Activated CD4-positive, CD25-positive, alpha-beta regulatory T cell treated with anti-CD3 and anti-CD28 coated beads, Interleukin-2, amount 50 U/mL, for 16 hours (primary cell): Measurements from ENCODE around the gene ASPDH.
A peak's percentile ranks its signal among the peaks of the same experiment; 100 is the strongest.
"Not testable (repeated sequence)": the region's sequence is repeated elsewhere in the genome, so short reads cannot be mapped to it uniquely, and the experiment has no call there.

Source experiments
- DNase-seq: peaks from one replicate; pipeline ENCODE4 v3.0.0-alpha.2; 2020; ENCODE audit warnings: low read depth, low spot score

Gene ASPDH

GRCh38 chr19:50548191-50549058 lies 34.7 kb upstream of the ASPDH start:
- DNase-seq: no peak

DNA sequence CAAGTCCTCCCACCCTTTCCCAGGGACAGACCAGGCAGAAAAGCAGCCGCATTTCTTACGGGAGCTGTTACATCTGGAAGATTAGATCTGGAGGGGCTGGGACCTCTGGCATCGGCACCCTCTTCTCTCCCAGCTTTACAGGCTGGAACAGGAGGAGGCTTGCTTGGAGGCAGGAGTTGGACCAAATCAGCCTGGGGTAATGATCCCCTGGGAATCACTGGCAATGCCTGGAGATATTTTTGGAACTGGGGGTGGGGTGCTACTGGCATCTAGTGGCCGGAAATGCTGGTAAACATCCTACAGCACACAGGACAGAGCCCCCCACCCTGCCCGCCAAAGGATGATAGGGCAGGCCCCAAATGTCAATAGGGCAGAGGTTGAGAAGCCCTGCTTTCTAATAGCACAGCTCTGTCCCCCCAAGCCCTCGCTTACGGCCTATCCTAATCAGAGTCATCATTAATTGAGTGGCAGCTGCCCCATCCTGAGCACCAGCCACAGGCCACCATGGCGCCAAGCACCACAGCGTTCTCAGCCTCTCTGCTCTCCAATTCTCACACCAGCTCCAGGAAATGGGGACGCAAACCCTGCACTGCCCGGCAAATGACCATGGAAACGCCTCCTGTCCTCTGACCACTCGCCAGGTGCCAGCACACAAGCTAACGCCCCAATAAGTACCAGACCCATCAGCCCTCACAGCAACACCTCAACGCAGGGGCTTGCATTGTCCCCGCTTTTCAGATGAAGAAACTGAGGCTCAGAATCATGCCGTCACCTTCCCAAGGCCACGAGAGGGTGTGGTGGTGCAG lies 33.9 kb upstream of the ASPDH start:
- DNase-seq: no peak

GRCh38 chr19:50546527-50547221 lies 33.0 kb upstream of the ASPDH start:
- no peak for DNase-seq

DNA sequence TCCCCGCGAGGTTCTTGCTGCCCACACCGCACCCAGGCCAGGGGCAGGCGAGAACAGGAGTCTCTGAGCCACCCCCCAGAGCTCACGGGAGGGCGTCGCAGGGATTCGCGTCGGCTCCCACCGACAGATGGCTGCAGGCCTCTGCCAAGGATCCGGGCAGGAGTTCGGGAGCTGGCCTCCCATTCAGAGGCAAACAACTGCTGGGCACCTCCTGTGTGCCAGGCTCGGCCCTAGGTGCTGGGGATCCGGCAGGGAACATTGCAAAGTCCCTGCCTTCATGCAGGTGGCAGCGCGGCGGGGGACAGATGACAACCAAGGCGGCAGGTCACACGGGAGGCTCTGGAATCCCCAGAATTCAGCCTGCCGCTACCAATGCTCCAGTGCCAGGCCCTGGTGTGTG lies 29.2 kb upstream of the ASPDH start:
- DNase-seq: no peak

DNA sequence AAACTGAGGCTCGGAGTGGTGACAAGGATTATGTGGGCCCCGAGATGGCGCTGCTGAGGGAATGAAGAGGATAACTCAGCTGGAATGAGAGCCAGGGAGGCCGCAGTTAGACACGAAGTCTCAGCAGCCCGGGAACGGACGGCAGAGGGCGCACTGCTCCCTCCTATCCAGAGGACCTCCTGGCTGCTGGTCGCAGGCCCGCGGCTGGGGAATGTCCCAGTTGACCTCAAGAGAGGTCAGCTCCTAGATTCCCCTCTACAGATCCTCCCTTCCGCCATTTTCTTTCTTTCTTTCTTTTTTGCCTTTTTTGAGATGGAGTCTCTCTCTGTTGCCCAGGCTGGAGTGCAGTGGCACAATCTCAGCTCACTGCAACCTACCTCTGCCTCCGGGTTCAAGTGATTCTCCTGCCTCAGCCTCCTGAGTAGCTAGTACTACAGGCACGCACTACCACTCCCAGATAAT lies 24.1 kb upstream of the ASPDH start:
- DNase-seq: peak; percentile 35

DNA sequence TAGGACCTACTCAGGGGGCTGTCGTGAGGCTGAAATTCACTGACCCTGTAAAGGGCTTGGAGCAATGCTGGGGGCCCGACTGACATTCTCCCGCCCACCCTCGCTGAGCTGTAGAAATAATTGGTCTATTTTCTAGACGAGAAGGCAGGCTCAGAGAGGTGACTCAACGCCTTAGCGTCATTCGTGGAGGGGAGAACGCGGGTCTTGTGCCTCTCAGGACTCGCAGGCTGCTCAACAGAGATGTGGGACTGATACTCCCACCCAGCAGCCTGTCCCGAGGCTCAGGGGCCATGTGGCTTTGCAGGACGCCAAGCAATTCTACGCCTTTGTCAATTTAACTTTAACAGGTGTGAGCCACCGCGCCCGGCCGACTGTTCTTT lies 23.6 kb upstream of the ASPDH start:
- no peak for DNase-seq

DNA sequence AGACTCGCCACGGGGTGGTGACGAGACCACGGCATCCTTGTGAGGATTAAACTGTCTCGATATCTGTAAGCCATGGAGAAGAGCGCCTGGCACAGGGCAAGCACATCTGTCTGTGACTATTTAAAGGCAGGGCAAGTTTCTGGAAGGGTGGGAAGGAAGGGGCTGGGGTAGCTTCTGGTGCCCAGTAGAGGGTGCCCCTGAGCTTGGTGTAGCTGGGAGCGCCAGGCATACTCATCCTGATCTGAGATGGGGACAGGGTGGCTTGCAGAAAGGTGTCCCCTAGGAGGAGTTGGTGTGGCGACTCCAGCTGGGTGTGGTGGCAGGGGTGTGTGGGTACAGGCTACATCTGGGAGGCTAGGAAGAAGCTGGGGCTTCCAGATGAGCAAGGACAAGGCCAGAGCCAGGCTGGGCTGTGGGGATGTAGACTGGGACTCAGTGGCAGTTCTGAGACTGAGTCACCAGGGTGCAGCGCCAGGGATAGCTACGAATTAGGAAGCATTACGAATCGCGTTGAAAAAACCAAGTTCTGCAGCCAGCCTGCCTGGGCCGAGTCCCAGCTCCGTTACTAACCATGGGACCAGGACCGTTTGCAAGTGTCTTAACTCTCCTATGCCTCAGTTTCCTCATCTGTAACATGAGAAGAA lies 23.1 kb upstream of the ASPDH start:
- no peak for DNase-seq

- DNase-seq: no peak
These were observed 22.0 kb upstream of the ASPDH start for GRCh38 chr19:50535672-50536187.

DNA sequence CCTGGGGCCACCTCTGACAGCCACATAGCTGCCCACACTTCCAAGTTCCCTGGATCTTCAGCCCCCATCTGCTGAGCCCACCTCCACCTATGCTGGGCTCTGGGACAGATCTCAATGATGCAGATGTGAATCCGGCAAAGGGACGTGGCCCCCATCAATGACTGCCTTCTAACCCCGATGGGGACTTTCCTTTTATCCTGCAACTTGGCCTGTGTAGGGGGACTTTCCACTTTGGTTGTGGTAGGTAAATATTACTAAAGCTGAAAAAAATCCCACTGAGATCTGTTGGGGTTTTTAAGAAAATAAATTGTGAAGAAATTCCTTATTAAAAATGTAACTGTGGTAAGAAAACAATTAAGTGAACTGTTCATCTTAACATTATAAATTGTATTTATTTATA lies 20.8 kb upstream of the ASPDH start:
- DNase-seq: no peak

GRCh38 chr19:50532952-50533351 lies 19.2 kb upstream of the ASPDH start:
- no peak for DNase-seq

DNA sequence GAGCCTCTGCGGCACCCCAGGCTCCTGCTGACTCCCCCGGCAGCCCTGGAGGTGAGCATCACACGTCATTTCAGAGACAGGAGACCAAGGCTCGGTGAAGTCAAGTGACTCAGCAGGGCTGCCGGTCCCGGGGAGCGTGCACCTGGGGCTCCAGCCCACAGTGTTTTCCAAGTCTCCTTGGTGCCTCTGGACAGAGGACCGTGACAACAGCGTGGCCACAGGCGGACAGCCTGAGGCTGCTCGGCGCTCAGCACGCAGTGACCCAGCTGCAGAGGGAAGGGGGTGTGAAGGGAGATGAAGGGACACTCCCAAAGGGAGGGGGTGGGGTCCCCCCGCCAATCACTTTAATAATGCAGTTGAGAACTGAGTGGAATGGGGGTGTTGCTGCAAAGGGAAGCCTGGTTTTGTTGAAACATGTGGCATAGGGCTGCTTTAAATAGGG lies 17.5 kb upstream of the ASPDH start:
- DNase-seq: no peak

DNA sequence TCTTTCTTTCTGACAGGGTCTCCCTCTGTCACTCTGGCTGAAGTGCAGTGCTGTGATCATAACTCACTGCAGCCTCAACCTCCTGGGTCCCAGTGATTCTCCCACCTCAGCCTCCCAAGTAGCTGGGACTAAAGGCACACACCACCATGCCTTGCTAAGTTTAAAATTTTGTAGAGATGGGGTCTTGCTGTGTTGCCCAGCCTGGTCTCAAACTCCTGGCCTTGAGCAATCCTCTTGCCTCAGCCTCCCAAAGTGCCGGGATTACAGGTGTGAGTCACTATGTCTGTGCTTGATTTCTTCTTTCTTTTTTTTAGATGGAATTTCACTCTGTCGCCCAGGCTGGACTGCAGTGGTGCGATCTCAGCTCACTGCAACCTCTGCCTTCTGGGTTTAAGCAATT lies 14.3 kb upstream of the ASPDH start:
- not testable (repeated sequence) for DNase-seq

DNA sequence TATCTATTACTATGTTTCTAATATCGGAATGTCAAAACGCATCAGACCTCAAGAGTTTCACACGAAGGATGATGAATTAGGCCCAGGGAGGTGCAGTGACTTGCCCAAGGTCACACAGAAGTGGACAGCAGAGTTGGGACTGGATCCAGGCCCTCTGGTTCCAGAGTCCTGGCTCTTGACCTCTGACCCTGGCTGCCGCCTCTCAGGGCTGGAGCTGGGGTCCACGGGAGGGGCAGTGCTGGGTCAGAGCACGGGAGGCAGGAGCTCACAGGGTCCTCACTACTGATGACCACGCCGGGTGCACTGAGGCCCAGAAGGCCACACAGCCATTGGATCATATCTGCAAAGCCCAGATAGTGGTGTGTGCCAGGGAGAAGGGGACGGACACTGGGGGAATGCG lies 9.2 kb upstream of the ASPDH start:
- no peak for DNase-seq

DNA sequence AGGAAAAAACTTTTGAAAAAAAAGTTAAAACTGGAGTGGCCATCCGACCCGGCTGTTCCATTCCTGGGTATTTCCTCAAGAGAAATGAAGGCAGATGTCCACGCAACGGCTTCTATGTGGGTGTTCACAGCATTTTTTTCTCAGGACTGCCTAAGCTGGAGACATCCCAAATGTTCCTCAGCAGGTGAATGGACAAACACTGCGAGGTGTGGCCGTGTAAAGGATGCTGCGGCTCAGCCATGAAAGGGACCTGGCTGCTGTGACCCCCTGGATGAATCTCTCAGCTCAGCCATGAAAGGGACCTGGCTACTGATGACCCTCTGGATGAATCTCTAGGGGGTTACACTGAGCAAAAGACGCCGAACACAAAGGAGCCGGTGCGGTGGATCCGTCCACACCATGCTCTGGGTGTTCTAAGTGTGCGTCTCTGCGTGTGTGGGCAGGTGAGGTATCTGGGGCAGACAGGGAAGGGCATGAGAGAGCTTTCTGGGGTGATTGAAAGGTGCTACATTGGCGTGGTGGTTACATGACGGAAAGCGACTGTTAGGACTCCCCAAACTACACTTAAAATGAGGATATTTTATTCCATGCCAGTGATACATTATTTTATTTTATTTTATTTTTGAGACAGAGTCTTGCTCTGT lies 7.2 kb upstream of the ASPDH start:
- no peak for DNase-seq

- no peak for DNase-seq
These were observed 5.4 kb upstream of the ASPDH start for GRCh38 chr19:50519006-50519575.

DNA sequence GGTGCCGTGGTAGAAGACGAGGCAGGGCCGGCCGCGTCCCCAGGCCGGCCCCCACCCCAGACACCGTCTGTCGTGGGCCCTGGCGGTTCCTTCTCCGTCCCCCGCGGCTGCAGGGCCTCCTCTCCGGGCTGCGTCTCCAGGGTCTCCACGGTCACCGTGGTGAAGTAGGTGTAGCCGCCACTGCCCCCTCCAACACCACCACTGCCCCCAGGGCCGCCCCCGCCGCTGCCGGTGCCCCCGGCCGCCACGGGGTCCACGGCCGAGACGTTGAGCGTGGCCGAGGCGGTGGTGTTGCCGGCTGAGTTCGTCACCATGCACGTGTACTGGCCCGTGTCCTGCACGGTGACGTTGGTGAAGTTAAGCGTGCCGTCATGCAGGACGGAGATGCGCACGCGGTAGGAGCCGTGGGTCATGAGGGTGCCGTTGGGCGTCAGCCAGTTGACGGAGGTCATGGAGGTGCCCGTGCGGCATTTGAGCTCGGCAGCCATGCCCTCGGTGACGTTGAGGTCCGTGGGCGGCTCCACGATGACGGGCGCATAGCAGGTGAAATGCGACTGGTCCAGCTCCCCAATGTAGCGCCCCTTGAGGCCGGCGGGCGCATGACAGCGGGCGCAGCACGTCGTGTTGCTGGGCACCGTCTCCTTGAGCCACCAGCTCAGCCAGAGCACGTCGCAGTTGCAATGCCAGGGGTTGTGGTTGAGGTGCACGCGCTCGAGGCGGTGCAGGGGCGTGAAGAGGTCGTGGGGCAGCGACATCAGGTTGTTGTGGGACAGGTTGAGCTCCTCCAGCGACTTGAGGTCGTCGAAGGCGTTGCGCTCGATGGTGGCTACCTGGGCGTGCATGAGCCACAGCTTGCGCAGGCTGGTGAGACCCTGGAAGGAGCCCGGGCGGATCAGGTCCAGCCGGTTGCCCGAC lies 4.6 kb upstream of the ASPDH start:
- no peak for DNase-seq

DNA sequence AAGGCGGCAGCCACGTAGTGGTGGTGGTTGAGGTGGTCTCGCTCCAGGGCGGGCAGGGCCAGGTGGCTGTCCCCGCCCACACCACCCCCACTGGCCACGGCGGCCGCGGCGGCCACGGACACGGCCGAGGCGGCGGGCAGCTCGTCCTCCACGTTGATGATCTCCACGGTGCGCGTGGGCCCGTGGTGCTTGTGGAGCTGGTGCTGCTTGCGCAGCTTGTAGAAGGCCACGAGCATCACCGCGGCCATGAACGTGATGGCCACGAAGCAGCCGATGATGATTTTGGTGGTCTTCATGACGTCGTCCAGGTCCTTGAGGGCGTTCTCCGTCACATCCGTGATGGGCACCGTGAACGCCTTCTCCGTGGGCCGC lies 4.0 kb upstream of the ASPDH start:
- DNase-seq: no peak

GRCh38 chr19:50516964-50517703 lies 3.4 kb upstream of the ASPDH start:
- no peak for DNase-seq

GRCh38 chr19:50516456-50516855 lies 2.7 kb upstream of the ASPDH start:
- DNase-seq: no peak
